Erythroblast (primary cell): ENCODE data around the gene PRLHR.

ENCODE experiments used
- DNase-seq, 2 experiments: peaks; one replicate each; lab custom pipeline; 2025; lab: John Stamatoyannopoulos, UW
- GATA1 ChIP-seq: IDR thresholded peaks from 2 replicates; pipeline ENCODE4 v1.6.1; 2011; ENCODE audit warnings: low read depth, mild to moderate bottlenecking, control low read depth, low read length, moderate library complexity
- POLR2A ChIP-seq: IDR thresholded peaks from 2 replicates; pipeline ENCODE4 v1.6.1; 2011; ENCODE audit warnings: mild to moderate bottlenecking, low read length

Gene PRLHR

GRCh38 chr10:118605694-118606093 is 10.2 kb upstream of the PRLHR start:
- TF ChIP-seq GATA1 = no peak
- TF ChIP-seq POLR2A = no peak
- no peak for DNase-seq

GRCh38 chr10:118596426-118597124 is 1.1 kb upstream of the PRLHR start:
- no peak for DNase-seq
- no peak for TF ChIP-seq GATA1

- no peak for DNase-seq
Observed at GRCh38 chr10:118595064-118595420, 406 bp downstream of the PRLHR start.

GRCh38 chr10:118594392-118595063 is 920 bp downstream of the PRLHR start:
- TF ChIP-seq GATA1 = no peak
- TF ChIP-seq POLR2A = no peak
- peak; percentile 75 to 84 for DNase-seq

More at GRCh38 chr10:118595064-118595420, 406 bp downstream of the PRLHR start:
- no peak for TF ChIP-seq GATA1
- no peak for TF ChIP-seq POLR2A

- no peak for TF ChIP-seq GATA1
- TF ChIP-seq POLR2A = no peak
- no peak for DNase-seq
Observed at GRCh38 chr10:118592675-118593330, 2.6 kb downstream of the PRLHR start.

GRCh38 chr10:118590334-118590733 is 5.1 kb downstream of the PRLHR start:
- TF ChIP-seq GATA1 = no peak
- no peak for TF ChIP-seq POLR2A

GRCh38 chr10:118587881-118588651 is 7.4 kb downstream of the PRLHR start:
- TF ChIP-seq GATA1 (no peak), POLR2A (no peak)
- no peak for DNase-seq

More at GRCh38 chr10:118590334-118590733, 5.1 kb downstream of the PRLHR start:
- peak; percentile 19 to 56 for DNase-seq

GRCh38 chr10:118586911-118587310 is 8.5 kb downstream of the PRLHR start:
- TF ChIP-seq GATA1 (no peak), POLR2A (no peak)

GRCh38 chr10:118585794-118586193 is 9.7 kb downstream of the PRLHR start:
- no peak for TF ChIP-seq POLR2A
- TF ChIP-seq GATA1 = no peak
- no peak for DNase-seq

More at GRCh38 chr10:118586911-118587310, 8.5 kb downstream of the PRLHR start:
- DNase-seq = no peak

- TF ChIP-seq GATA1 = no peak
- no peak for TF ChIP-seq POLR2A
- DNase-seq = no peak
Observed at GRCh38 chr10:118585234-118585633, 10.2 kb downstream of the PRLHR start.

GRCh38 chr10:118584181-118584954 is 11.1 kb downstream of the PRLHR start:
- peak in 1 of 2 experiments; percentile 7 for DNase-seq
- TF ChIP-seq GATA1 = no peak
- no peak for TF ChIP-seq POLR2A

- no peak for DNase-seq
- TF ChIP-seq POLR2A (no peak), GATA1 (no peak)
Observed at GRCh38 chr10:118583611-118584010, 11.8 kb downstream of the PRLHR start.

GRCh38 chr10:118582511-118582910 is 12.9 kb downstream of the PRLHR start:
- TF ChIP-seq GATA1 = no peak
- no peak for TF ChIP-seq POLR2A
- no peak for DNase-seq

- TF ChIP-seq POLR2A = no peak
- TF ChIP-seq GATA1 = no peak
- no peak for DNase-seq
Observed at GRCh38 chr10:118581340-118581739, 14.1 kb downstream of the PRLHR start.
